ENCODE measurements around the gene ZNF425.

Gene ZNF425

DNA sequence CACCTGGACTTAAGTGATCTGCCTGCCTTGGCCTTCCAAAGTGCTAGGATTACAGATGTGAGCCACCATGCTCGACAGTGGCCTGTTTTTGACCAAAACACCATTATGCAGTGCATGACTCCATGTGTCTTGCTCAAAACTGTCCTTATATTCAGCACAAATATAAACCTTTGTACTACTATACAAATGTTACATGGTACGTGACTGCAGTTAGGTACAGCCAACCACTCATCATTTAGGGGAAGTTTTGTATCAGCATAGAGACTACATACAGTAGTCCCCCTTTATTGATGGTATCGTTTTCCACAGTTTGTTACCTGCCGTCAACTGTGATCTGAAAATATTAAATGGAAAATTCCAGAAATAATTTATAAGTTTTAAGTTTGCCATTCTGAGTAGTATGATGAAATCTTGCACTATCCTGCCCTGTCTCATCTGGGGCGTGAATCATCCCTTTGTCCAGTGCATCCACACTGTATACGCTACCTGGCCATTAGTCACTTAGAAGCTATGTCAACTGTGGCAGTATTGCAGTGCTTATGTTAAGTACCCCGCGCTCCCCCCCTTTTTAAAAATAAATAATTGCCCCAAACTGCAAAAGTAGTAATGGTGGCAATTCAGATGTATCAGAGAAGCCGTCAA lies 45.9 kb upstream of the ZNF425 start:
- Histone ChIP-seq H3K4me1 (ENCODE audit: insufficient read depth, low read length, severe bottlenecking) (no peaks in the 10 kb centered on the region), H3K9me3 (ENCODE audit: low read length) (no peaks in the 10 kb centered on the region), H3K36me3 (ENCODE audit: insufficient read depth, low read length) (peaks cover 84% of the 10 kb centered on the region), H3K79me2 (ENCODE audit: insufficient read depth, low read length) (no peaks in the 10 kb centered on the region), H3K27me3 (ENCODE audit: insufficient read depth, low read length) (no peaks in the 10 kb centered on the region), H3K4me2 (ENCODE audit: low read length) (no peak overlapping the region), H3K4me3 (ENCODE audit: low read depth, low read length, poor library complexity, severe bottlenecking) (no peak overlapping the region), H3K9ac (ENCODE audit: low read length) (no peak overlapping the region), H3F3A (ENCODE audit: insufficient read depth, low read length) (no peaks in the 10 kb centered on the region), H3K27ac (ENCODE audit: low read depth, low read length, poor library complexity, severe bottlenecking) (no peak overlapping the region), H2AFZ (ENCODE audit: low read length) (no peak overlapping the region), H4K20me1 (ENCODE audit: insufficient read depth, low read length) (no peaks in the 10 kb centered on the region), H3K9me2 (ENCODE audit: low read depth, low read length) (no peaks in the 10 kb centered on the region)
- no peak for TF ChIP-seq EZH2 (IDR thresholded peaks at IDR 0.05; ENCODE audit: borderline replicate concordance, low read length)
- TF ChIP-seq, protein P1, sequence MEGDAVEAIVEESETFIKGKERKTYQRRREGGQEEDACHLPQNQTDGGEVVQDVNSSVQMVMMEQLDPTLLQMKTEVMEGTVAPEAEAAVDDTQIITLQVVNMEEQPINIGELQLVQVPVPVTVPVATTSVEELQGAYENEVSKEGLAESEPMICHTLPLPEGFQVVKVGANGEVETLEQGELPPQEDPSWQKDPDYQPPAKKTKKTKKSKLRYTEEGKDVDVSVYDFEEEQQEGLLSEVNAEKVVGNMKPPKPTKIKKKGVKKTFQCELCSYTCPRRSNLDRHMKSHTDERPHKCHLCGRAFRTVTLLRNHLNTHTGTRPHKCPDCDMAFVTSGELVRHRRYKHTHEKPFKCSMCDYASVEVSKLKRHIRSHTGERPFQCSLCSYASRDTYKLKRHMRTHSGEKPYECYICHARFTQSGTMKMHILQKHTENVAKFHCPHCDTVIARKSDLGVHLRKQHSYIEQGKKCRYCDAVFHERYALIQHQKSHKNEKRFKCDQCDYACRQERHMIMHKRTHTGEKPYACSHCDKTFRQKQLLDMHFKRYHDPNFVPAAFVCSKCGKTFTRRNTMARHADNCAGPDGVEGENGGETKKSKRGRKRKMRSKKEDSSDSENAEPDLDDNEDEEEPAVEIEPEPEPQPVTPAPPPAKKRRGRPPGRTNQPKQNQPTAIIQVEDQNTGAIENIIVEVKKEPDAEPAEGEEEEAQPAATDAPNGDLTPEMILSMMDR (IDR thresholded peaks at IDR 0.05; ENCODE audit: low read length): no peak

DNA sequence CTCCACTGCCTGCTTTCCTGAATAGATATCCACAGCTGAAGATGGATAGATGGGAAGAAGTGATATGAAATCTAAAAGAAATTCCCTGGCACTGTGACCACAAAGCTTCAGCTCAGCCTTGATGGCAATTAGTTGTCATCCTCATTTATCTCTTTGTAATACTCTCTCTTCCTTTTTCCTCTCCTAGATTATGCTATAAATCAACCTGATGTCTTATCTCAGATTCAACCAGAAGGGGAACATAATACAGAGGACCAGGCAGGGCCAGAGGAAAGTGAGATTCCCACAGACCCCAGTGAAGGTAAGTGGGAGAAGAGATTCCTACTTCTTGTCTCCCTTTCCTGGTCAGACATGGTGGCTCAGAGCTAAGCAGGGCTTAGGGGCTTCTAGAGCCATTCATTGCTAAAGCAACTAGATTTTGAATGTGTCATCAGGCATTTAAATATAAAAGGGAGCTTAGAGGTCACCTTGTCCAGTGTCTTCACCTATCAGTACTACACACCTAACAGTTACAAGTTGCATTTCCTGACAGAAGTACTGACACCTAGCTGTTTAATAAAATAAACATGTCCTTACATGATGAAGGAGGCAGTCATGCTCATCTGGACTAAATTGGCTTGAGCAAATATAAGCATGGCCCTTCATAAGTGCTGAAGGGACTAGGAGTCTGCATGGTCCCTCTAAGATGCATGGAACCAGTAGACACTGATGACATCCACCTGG lies 40.7 kb upstream of the ZNF425 start:
- H3F3A ChIP-seq (ENCODE audit: insufficient read depth, low read length): no peaks in the 10 kb centered on the region
- H3K27me3 ChIP-seq (ENCODE audit: insufficient read depth, low read length): no peaks in the 10 kb centered on the region
- no peaks in the 10 kb centered on the region for H4K20me1 ChIP-seq (ENCODE audit: insufficient read depth, low read length)
- no peaks in the 10 kb centered on the region for H3K9me2 ChIP-seq (ENCODE audit: low read depth, low read length)
- no peak overlapping the region for H3K4me3 ChIP-seq (ENCODE audit: low read depth, low read length, poor library complexity, severe bottlenecking)
- H3K9me3 ChIP-seq (ENCODE audit: low read length): no peaks in the 10 kb centered on the region
- H3K36me3 ChIP-seq (ENCODE audit: insufficient read depth, low read length): peaks cover 71% of the 10 kb centered on the region
- H3K4me1 ChIP-seq (ENCODE audit: insufficient read depth, low read length, severe bottlenecking): no peaks in the 10 kb centered on the region
- no peak for TF ChIP-seq EZH2 (IDR thresholded peaks at IDR 0.05; ENCODE audit: borderline replicate concordance, low read length)
- TF ChIP-seq, protein P1 (IDR thresholded peaks at IDR 0.05; ENCODE audit: low read length): no peak
- H3K27ac ChIP-seq (ENCODE audit: low read depth, low read length, poor library complexity, severe bottlenecking): no peak overlapping the region
- no peak overlapping the region for H3K9ac ChIP-seq (ENCODE audit: low read length)
- H3K79me2 ChIP-seq (ENCODE audit: insufficient read depth, low read length): no peaks in the 10 kb centered on the region
- no peak overlapping the region for H2AFZ ChIP-seq (ENCODE audit: low read length)
- H3K4me2 ChIP-seq (ENCODE audit: low read length): no peak overlapping the region

DNA sequence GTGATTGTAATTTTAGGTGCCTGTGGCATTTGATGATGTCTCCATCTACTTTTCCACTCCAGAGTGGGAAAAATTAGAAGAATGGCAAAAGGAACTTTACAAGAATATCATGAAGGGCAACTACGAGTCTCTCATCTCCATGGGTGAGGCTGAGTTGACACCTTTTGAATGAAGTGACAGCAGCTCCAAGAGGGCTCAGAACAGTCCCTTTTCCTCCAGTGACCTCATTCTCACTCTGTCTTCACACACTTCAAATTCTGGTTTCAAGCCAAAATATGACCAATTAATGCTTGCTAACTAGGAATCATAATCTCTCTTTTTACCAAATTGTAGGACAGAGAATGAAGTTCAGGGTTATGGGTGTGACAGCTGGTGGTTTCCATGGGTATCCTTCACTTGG lies 40.0 kb upstream of the ZNF425 start:
- no peaks in the 10 kb centered on the region for H3K27me3 ChIP-seq (ENCODE audit: insufficient read depth, low read length)
- peaks cover 73% of the 10 kb centered on the region for H3K36me3 ChIP-seq (ENCODE audit: insufficient read depth, low read length)
- H4K20me1 ChIP-seq (ENCODE audit: insufficient read depth, low read length): no peaks in the 10 kb centered on the region
- TF ChIP-seq, protein P1 (IDR thresholded peaks at IDR 0.05; ENCODE audit: low read length): no peak
- no peak for TF ChIP-seq EZH2 (IDR thresholded peaks at IDR 0.05; ENCODE audit: borderline replicate concordance, low read length)
- no peak overlapping the region for H3K9ac ChIP-seq (ENCODE audit: low read length)
- no peaks in the 10 kb centered on the region for H3K4me1 ChIP-seq (ENCODE audit: insufficient read depth, low read length, severe bottlenecking)
- H3K4me2 ChIP-seq (ENCODE audit: low read length): no peak overlapping the region
- no peaks in the 10 kb centered on the region for H3K9me3 ChIP-seq (ENCODE audit: low read length)
- no peak overlapping the region for H3K27ac ChIP-seq (ENCODE audit: low read depth, low read length, poor library complexity, severe bottlenecking)
- H3F3A ChIP-seq (ENCODE audit: insufficient read depth, low read length): no peaks in the 10 kb centered on the region
- H2AFZ ChIP-seq (ENCODE audit: low read length): no peak overlapping the region
- H3K9me2 ChIP-seq (ENCODE audit: low read depth, low read length): no peaks in the 10 kb centered on the region
- no peak overlapping the region for H3K4me3 ChIP-seq (ENCODE audit: low read depth, low read length, poor library complexity, severe bottlenecking)
- no peaks in the 10 kb centered on the region for H3K79me2 ChIP-seq (ENCODE audit: insufficient read depth, low read length)

Data from OCI-LY1 (cell line).